Naive thymus-derived CD4-positive, alpha-beta T cell (primary cell): ENCODE results near the gene MT1F. TPM values are rescaled to one million over a fixed set of nuclear protein-coding genes. Genes with fewer than 3 reads are reported as not detected.

Experiments used
- ATAC-seq: fragments of 150-1000 bp; cut with Tn5 transposase; 2 replicates; pipeline ENCODE4 v1.10.0; 2021; ENCODE audit warnings: mild to moderate bottlenecking, moderate library complexity
- CTCF ChIA-PET: fragments of 350-600 bp; sonication (Branson Sonifier 250); formaldehyde crosslinking; loops from one replicate; lab custom pipeline; 2021; ENCODE audit warnings: antibody characterized with exemption; lab: Charles Lee
- POLR2A ChIA-PET: fragments of 350-600 bp; sonication (Branson Sonifier 250); formaldehyde crosslinking; loops from one replicate; lab custom pipeline; 2021; ENCODE audit warnings: antibody characterized with exemption, inconsistent platforms; lab: Charles Lee
- DNase-seq, 9 donors: peaks; one replicate each; pipeline versions ENCODE4 v3.0.0 to v3.0.0-alpha.2; 2020 to 2022; ENCODE audit warnings: mixed read lengths in 1 of 9
- H3K27ac ChIP-seq: one replicate; pipeline ENCODE4 v1.7.0; 2013; ENCODE audit warnings: mild to moderate bottlenecking, low read depth, low read length, moderate library complexity
- H3K27me3 ChIP-seq, 2 donors: one replicate each; pipeline ENCODE4 v1.7.0; 2013; ENCODE audit warnings: low read length in 2 of 2, mild to moderate bottlenecking in 2 of 2, moderate library complexity in 2 of 2; ENCODE audit not compliant: control insufficient read depth in 2 of 2, insufficient read depth in 2 of 2
- H3K36me3 ChIP-seq, 3 experiments: 1 replicate in 2 of 3; 2 replicates in 1 of 3; pipeline ENCODE4 v1.7.0; 2013; ENCODE audit warnings: low read length in 3 of 3, mild to moderate bottlenecking in 3 of 3, moderate library complexity in 1 of 3; ENCODE audit not compliant: insufficient read depth in 3 of 3, control insufficient read depth in 2 of 3
- H3K4me1 ChIP-seq, 2 donors: one replicate each; pipeline ENCODE4 v1.7.0; 2013; ENCODE audit warnings: low read length in 2 of 2, mild to moderate bottlenecking in 2 of 2, moderate library complexity in 1 of 2; ENCODE audit not compliant: control insufficient read depth in 2 of 2, insufficient read depth in 2 of 2
- H3K4me3 ChIP-seq: 2 replicates; pipeline ENCODE4 v1.7.0; 2013; ENCODE audit warnings: mild to moderate bottlenecking, low read length
- H3K9me3 ChIP-seq, 3 experiments: 1 replicate in 2 of 3; 2 replicates in 1 of 3; pipeline ENCODE4 v1.7.0; 2013; ENCODE audit warnings: low read length in 3 of 3; ENCODE audit not compliant: control insufficient read depth in 2 of 3
- H3K27ac Mint-ChIP-seq, 9 donors: one replicate each; pipeline ENCODE4 v1.8.0; 2020 to 2022; ENCODE audit warnings: mixed read lengths in 9 of 9, mild to moderate bottlenecking in 8 of 9, moderate library complexity in 5 of 9, inconsistent platforms in 2 of 9
- H3K27me3 Mint-ChIP-seq, 5 donors: one replicate each; pipeline ENCODE4 v1.8.0; 2021 to 2022; ENCODE audit warnings: mixed read lengths in 5 of 5, mild to moderate bottlenecking in 1 of 5
- H3K36me3 Mint-ChIP-seq, 5 donors: one replicate each; pipeline ENCODE4 v1.8.0; 2020 to 2022; ENCODE audit warnings: mixed read lengths in 5 of 5, mild to moderate bottlenecking in 3 of 5, inconsistent platforms in 1 of 5
- H3K4me1 Mint-ChIP-seq, 7 donors: one replicate each; pipeline ENCODE4 v1.8.0; 2020 to 2022; ENCODE audit warnings: mixed read lengths in 7 of 7, mild to moderate bottlenecking in 3 of 7, inconsistent platforms in 1 of 7
- H3K4me3 Mint-ChIP-seq, 10 donors: one replicate each; pipeline ENCODE4 v1.8.0; 2020 to 2022; ENCODE audit warnings: mild to moderate bottlenecking in 10 of 10, mixed read lengths in 10 of 10, moderate library complexity in 6 of 10, inconsistent platforms in 2 of 10
- H3K9me3 Mint-ChIP-seq, 11 donors: one replicate each; pipeline ENCODE4 v1.8.0; 2020 to 2022; ENCODE audit warnings: mixed read lengths in 11 of 11, mild to moderate bottlenecking in 4 of 11, inconsistent platforms in 1 of 11, moderate library complexity in 1 of 11
- intact Hi-C, 2 donors: fragments of 100-400 bp; cut with micrococcal nuclease; formaldehyde crosslinking; loops; one replicate each; pipeline ENCODE4 v1.15.1; 2023
- polyA plus RNA-seq, 2 donors: library from polyadenylated mRNA; unstranded; fragments of 300-500 nt; fragmentation: Illumina TruSeq; gene quantifications; one replicate each; pipeline ENCODE4 v1.2.3, GENCODE V29; 2021
- total RNA-seq, 6 experiments: library from RNA in 5 of 6; stranded (reverse) in 5 of 6; gene quantifications; 1 replicate in 5 of 6; 2 replicates in 1 of 6; pipeline ENCODE4 v1.2.3 and lab custom pipeline; 2021 to 2026

Gene MT1F
- total and polyA plus RNA-seq, 7 experiments from 2014 or later: 5.6 to 42.4 (median 8.9) TPM

DNA sequence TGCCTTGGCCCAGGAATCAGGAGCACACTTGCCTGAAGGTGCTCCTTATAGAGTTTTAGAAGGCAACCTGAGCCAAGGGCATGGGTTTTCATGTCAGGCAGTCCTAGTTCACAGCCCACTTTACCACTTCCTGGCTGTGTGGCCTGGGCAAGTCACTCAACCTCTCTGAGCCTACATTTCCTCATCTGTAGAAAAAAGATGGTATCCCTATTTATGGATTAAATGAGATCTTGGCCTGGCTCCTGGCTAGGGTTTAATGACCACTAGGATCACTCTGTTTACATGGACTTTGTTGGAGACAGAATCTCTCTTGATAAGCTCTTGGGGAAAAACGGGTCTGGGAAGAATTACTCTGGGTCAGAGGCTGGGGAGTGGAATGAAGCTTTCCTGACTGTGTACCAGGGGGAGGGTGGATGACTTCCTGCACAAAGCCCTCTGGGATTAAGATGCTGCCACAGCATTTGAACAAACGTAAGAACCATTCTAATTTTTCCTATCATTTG lies 47.1 kb upstream of the MT1F start:
- Histone ChIP-seq H3K27ac (peak overlapping the region; percentile 94), H3K27me3 (no peaks in the 10 kb centered on the region), H3K36me3 (no peaks in the 10 kb centered on the region), H3K9me3 (no peaks in the 10 kb centered on the region), H3K4me3 (peak overlapping the region; percentile 97), H3K4me1 (peaks cover 29 to 34% of the 10 kb centered on the region in 2 donors)
- Mint-ChIP-seq H3K9me3 (no peaks in the 10 kb centered on the region), H3K27me3 (no peaks in the 10 kb centered on the region), H3K36me3 (peaks cover 0 to 5% (median 0%) of the 10 kb centered on the region in 5 donors), H3K27ac (peak overlapping the region; percentile 85 to 99 (median 93)), H3K4me1 (peaks cover 38 to 69% (median 46%) of the 10 kb centered on the region in 7 donors), H3K4me3 (peak overlapping the region; percentile 81 to 100 (median 93))
- ATAC-seq (peak; percentile 23), DNase-seq (no peak)
- intact Hi-C loops: no loop called here
- ChIA-PET POLR2A (interaction anchor here (1.0 to 1.5 kb wide), 4 partner anchors 13 to 72 kb away, joined by 3 to 5 read pairs (median 4); partner anchors contain the start of genes MT1E and MT1X), CTCF (interaction anchor here (1.3 to 2.6 kb wide), 2 partner anchors 33 to 98 kb away, joined by 3 to 10 read pairs; no protein-coding TSS in a partner anchor)

DNA sequence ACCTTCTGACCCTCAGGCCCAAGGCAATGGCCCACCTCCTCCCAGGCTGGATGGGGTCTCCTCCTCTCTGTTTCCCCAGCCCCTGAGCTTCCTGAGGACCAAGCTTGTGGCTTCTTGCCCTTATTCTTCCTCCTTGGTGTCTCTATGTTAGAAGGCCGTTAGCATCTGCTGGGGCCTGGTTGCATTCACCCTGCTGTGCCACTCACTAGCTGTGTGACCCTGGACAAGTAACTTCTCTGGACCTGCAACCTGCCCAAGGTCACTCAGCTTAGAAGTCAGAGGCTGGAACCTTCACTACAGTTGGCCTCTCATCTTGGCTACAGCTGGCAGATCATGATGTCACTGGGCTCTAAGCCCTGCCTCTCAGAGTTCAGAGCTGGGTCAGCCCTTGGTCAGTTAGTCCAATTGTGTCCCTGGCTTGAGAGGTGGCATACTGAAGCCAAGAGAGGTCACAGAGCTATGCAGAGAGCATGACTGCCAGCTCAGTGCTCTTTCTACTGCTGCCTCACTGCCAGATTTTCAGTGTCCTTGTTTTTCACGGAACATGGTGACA lies 46.4 kb upstream of the MT1F start:
- ChIA-PET CTCF (interaction anchor here (0.8 to 2.6 kb wide), 4 partner anchors 32 to 98 kb away, joined by 3 to 10 read pairs (median 4); no protein-coding TSS in a partner anchor), POLR2A (interaction anchor here (0.7 to 1.5 kb wide), 5 partner anchors 13 to 93 kb away, joined by 3 to 5 read pairs (median 4); partner anchors contain the start of gene MT1X)
- H3K9me3 ChIP-seq: no peaks in the 10 kb centered on the region
- H3K27ac Mint-ChIP-seq: peak overlapping the region; percentile 85 to 99 (median 93)
- H3K27me3 ChIP-seq: no peaks in the 10 kb centered on the region
- intact Hi-C loops: no loop called here
- peaks cover 0 to 5% (median 0%) of the 10 kb centered on the region in 5 donors for H3K36me3 Mint-ChIP-seq
- H3K27ac ChIP-seq: peak overlapping the region; percentile 94
- no peaks in the 10 kb centered on the region for H3K36me3 ChIP-seq
- peak overlapping the region in 9 of 10 donors; percentile 7 to 90 (median 37) for H3K4me3 Mint-ChIP-seq
- H3K4me1 ChIP-seq: peaks cover 29 to 34% of the 10 kb centered on the region in 2 donors
- H3K9me3 Mint-ChIP-seq: no peaks in the 10 kb centered on the region
- DNase-seq (no peak), ATAC-seq (no peak)
- H3K4me1 Mint-ChIP-seq: peaks cover 38 to 67% (median 44%) of the 10 kb centered on the region in 7 donors
- no peaks in the 10 kb centered on the region for H3K27me3 Mint-ChIP-seq
- H3K4me3 ChIP-seq: no peak overlapping the region

DNA sequence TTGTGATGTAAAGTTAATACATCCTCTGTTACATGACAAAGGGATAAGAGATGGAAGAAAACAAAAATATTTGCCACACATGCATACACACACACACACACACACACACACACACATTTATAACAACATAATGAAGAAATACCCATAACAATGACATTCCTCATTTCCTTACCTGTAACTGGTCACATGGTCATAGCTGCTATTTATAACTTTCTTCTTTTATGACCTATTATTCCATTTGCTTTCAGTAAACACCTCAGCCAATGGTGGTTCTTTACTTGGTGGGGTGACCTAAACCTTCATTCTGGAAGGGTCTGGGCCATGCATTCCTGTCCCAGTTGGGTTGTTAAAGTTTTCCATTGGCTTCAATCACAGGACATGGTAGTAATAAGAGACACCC lies 44.1 kb upstream of the MT1F start:
- H3K9me3 ChIP-seq: no peaks in the 10 kb centered on the region
- intact Hi-C loops: no loop called here
- no peaks in the 10 kb centered on the region for H3K27me3 ChIP-seq
- H3K27me3 Mint-ChIP-seq: peaks cover 0 to 14% (median 4%) of the 10 kb centered on the region in 5 donors
- no peak overlapping the region for H3K27ac ChIP-seq
- H3K4me1 ChIP-seq: peaks cover 16 to 23% of the 10 kb centered on the region in 2 donors
- no peak for ATAC-seq
- ChIA-PET POLR2A (interaction anchor here (0.8 kb wide), 1 partner anchor 51 kb away, joined by 3 read pairs; no protein-coding TSS in a partner anchor), CTCF (interaction anchor here (1.0 kb wide), 1 partner anchor 43 kb away, joined by 3 read pairs; no protein-coding TSS in a partner anchor)
- peak overlapping the region in 1 of 9 donors; percentile 55 for H3K27ac Mint-ChIP-seq
- no peaks in the 10 kb centered on the region for H3K9me3 Mint-ChIP-seq
- H3K4me1 Mint-ChIP-seq: peaks cover 27 to 67% (median 37%) of the 10 kb centered on the region in 7 donors
- no peak for DNase-seq
- H3K4me3 Mint-ChIP-seq: no peak overlapping the region
- no peaks in the 10 kb centered on the region for H3K36me3 ChIP-seq
- H3K36me3 Mint-ChIP-seq: peaks cover 0 to 5% (median 0%) of the 10 kb centered on the region in 5 donors
- H3K4me3 ChIP-seq: no peak overlapping the region

DNA sequence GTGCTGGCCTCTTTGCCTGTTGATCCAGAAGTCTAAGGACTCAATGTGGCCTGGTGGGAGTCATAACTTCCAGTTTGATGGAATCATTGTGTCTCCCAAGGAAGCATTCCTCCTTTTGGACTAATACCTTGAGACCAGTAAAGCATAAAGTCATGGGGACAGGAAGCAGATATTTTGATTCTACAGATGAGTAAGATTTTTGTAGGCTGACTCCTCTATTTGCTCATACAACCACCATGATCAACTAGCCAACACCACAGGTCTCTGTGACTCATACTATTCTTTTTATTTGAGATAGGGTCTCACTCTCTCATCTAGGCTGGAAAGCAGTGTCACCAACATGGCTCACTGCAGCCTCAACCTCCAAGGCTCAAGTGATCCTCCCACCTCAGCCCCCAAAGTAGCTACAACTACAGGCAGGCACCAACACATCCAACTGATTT lies 43.2 kb upstream of the MT1F start:
- Mint-ChIP-seq H3K36me3 (peaks cover 0 to 2% (median 0%) of the 10 kb centered on the region in 5 donors), H3K27ac (peak overlapping the region in 2 of 9 donors; percentile 18 to 55), H3K27me3 (peaks cover 0 to 18% (median 4%) of the 10 kb centered on the region in 5 donors), H3K4me3 (no peak overlapping the region), H3K9me3 (no peaks in the 10 kb centered on the region), H3K4me1 (peaks cover 19 to 67% (median 30%) of the 10 kb centered on the region in 7 donors)
- intact Hi-C loops: no loop called here
- DNase-seq (no peak), ATAC-seq (no peak)
- peaks cover 15 to 23% of the 10 kb centered on the region in 2 donors for H3K4me1 ChIP-seq
- no peaks in the 10 kb centered on the region for H3K9me3 ChIP-seq
- no peak overlapping the region for H3K4me3 ChIP-seq
- ChIA-PET POLR2A (no interaction called here), CTCF (no interaction called here)
- H3K27ac ChIP-seq: no peak overlapping the region
- no peaks in the 10 kb centered on the region for H3K36me3 ChIP-seq
- H3K27me3 ChIP-seq: no peaks in the 10 kb centered on the region

DNA sequence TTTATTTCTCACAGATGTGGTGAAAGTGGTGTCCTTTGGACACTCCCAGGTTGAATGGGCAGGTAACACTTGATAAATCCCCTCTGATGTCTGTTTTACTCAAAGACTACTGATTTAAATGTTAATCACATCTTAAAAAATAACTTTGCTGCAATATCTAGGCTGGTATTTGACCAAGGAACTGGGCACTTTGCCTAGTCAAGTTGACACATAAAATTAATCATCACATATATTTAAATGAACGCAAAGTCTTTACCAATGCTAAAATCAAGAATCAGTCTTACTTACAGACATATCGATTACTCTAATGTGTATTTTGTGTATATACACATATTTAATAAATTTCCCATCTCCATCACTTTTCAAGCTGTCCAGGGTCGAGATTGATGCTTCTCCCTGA lies 42.4 kb upstream of the MT1F start:
- ATAC-seq: no peak
- peaks cover 0 to 18% (median 4%) of the 10 kb centered on the region in 5 donors for H3K27me3 Mint-ChIP-seq
- POLR2A ChIA-PET: no interaction called here

DNA sequence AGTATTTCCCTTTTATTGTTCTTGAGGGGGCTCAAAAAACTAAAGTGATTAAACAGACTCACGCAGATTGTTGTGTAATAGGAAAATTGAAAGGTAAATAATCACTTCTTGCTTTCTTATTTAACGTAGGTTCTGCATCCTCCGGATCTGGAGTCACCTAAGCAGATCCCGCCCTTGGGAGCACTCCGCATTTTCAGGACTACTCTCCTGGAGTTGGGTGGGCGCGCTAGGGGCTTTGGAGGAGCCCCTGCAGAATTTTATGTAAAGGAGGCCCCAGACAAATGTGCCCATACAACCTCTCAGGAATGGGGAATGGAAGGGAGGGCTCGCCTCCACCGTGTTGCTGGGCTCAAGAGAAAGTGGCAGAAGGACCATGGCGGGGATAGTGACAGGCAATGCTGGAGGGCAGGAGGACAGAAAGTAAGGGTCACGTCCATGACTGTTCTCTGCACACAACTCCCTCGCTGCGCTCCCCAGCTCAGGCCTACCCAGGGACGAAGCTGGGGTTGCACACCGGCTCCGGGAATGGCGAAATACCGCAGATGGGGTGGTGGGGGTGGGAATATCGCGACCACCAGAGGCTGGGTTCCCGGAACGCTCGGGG lies 41.0 kb upstream of the MT1F start:
- Histone ChIP-seq H3K27ac (no peak overlapping the region), H3K36me3 (no peaks in the 10 kb centered on the region), H3K4me1 (peaks cover 0 to 7% of the 10 kb centered on the region in 2 donors), H3K4me3 (no peak overlapping the region), H3K27me3 (no peaks in the 10 kb centered on the region), H3K9me3 (no peaks in the 10 kb centered on the region)
- peak overlapping the region in 3 of 9 donors; percentile 36 to 77 (median 38) for H3K27ac Mint-ChIP-seq
- peaks cover 0 to 18% (median 4%) of the 10 kb centered on the region in 5 donors for H3K27me3 Mint-ChIP-seq
- no peak for DNase-seq
- no peaks in the 10 kb centered on the region for H3K36me3 Mint-ChIP-seq
- H3K9me3 Mint-ChIP-seq: no peaks in the 10 kb centered on the region
- peaks cover 0 to 48% (median 12%) of the 10 kb centered on the region in 7 donors for H3K4me1 Mint-ChIP-seq
- POLR2A ChIA-PET: interaction anchor here (0.6 to 0.8 kb wide), 3 partner anchors 10 to 709 kb away, joined by 3 to 6 read pairs (median 3); no protein-coding TSS in a partner anchor
- peak; percentile 16 for ATAC-seq
- CTCF ChIA-PET: interaction anchor here (1.3 kb wide), 1 partner anchor 26 kb away, joined by 3 read pairs; no protein-coding TSS in a partner anchor
- H3K4me3 Mint-ChIP-seq: peak overlapping the region; percentile 58 to 87 (median 78)
- intact Hi-C loops: loop anchor here (1.0 kb wide), 3 partner anchors 7 to 9 kb away; partner anchors contain the start of genes MT1E (in 2 of the 2) and MT2A (in 1 of the 2)

More for the DNA sequence above, 42.4 kb upstream of the MT1F start:
- Mint-ChIP-seq H3K36me3 (peaks cover 0 to 2% (median 0%) of the 10 kb centered on the region in 5 donors), H3K27ac (no peak overlapping the region), H3K4me1 (peaks cover 12 to 62% (median 23%) of the 10 kb centered on the region in 7 donors), H3K4me3 (no peak overlapping the region), H3K9me3 (no peaks in the 10 kb centered on the region)
- no peaks in the 10 kb centered on the region for H3K27me3 ChIP-seq
- peaks cover 7 to 16% of the 10 kb centered on the region in 2 donors for H3K4me1 ChIP-seq
- no peaks in the 10 kb centered on the region for H3K36me3 ChIP-seq
- CTCF ChIA-PET: no interaction called here
- intact Hi-C loops: no loop called here
- no peak overlapping the region for H3K4me3 ChIP-seq
- no peaks in the 10 kb centered on the region for H3K9me3 ChIP-seq
- no peak for DNase-seq
- H3K27ac ChIP-seq: no peak overlapping the region
